OCI-LY3 (cell line): ENCODE results near the gene PIEZO2.

ENCODE experiments used
- H2AFZ ChIP-seq: fragments of 200-600, 300-600 bp; shearing (Covaris generic); 2 replicates; pipeline ENCODE4 v1.6.0; 2014; ENCODE audit warnings: antibody characterized with exemption, low read depth, low read length
- H3K27ac ChIP-seq: fragments of 200-600, 300-600 bp; sonication (generic); 2 replicates; pipeline ENCODE4 v1.5.1; 2014; ENCODE audit warnings: mild to moderate bottlenecking, low read length, moderate library complexity, mixed read lengths
- H3K27me3 ChIP-seq: fragments of 200-600, 300-600 bp; sonication (generic); 2 replicates; pipeline ENCODE4 v1.6.1; 2014; ENCODE audit warnings: low read depth, low read length, mixed read lengths
- H3K36me3 ChIP-seq: fragments of 200-600, 300-600 bp; sonication (generic); replicated peaks from 2 replicates; pipeline ENCODE3; 2014; ENCODE audit warnings: low read depth, low read length, mixed read lengths
- H3K4me1 ChIP-seq: fragments of 300-600, 200-600 bp; sonication (generic); 2 replicates; pipeline ENCODE4 v1.6.1; 2014; ENCODE audit warnings: low read length, mixed read lengths
- H3K4me2 ChIP-seq: fragments of 200-600, 300-600 bp; sonication (generic); 2 replicates; pipeline ENCODE4 v1.6.1; 2014; ENCODE audit warnings: low read length, mixed read lengths
- H3K4me3 ChIP-seq: fragments of 300-600, 200-600 bp; sonication (generic); 2 replicates; pipeline ENCODE4 v1.5.1; 2014; ENCODE audit warnings: antibody characterized with exemption, mild to moderate bottlenecking, low read length, moderate library complexity
- H3K79me2 ChIP-seq: fragments of 300-600, 200-600 bp; shearing (Covaris generic); 2 replicates; pipeline ENCODE4 v1.6.1; 2014; ENCODE audit warnings: mild to moderate bottlenecking, low read length, mixed read lengths
- H3K9ac ChIP-seq: fragments of 300-600, 200-600 bp; shearing (Covaris generic); 2 replicates; pipeline ENCODE4 v1.6.0; 2014; ENCODE audit warnings: mild to moderate bottlenecking, low read length, moderate library complexity
- H3K9me3 ChIP-seq: fragments of 200-600, 300-600 bp; shearing (Covaris generic); 2 replicates; pipeline ENCODE4 v1.6.1; 2014; ENCODE audit warnings: low read length, mixed read lengths; ENCODE audit not compliant: insufficient read depth
- H4K20me1 ChIP-seq: fragments of 200-600, 300-600 bp; sonication (generic); 2 replicates; pipeline ENCODE4 v1.6.1; 2016; ENCODE audit warnings: low read length, mixed read lengths; ENCODE audit not compliant: insufficient read depth
- EZH2phosphoT487 ChIP-seq: fragments of 200-600 bp; shearing (Covaris generic); IDR thresholded peaks from 2 replicates; pipeline ENCODE4 v1.6.1; 2018; ENCODE audit warnings: antibody characterized with exemption, mixed run types, low read depth
- TF ChIP-seq, protein P1 (sequence below): fragments of 200-600, 300-600 bp; sonication (generic); IDR thresholded peaks from 2 replicates; pipeline ENCODE4 v1.5.1; 2014; ENCODE audit warnings: antibody characterized with exemption, low read length, low read depth

PIEZO2 gene

GRCh38 chr18:11156978-11157377 lies 7.6 kb upstream of the PIEZO2 start:
- Histone ChIP-seq H3K9me3 (no peaks in the 10 kb centered on the region), H4K20me1 (no peaks in the 10 kb centered on the region), H3K9ac (no peak overlapping the region), H3K4me1 (no peaks in the 10 kb centered on the region), H3K4me3 (no peak overlapping the region), H3K27me3 (no peaks in the 10 kb centered on the region), H3K27ac (no peak overlapping the region), H3K36me3 (no peaks in the 10 kb centered on the region), H3K79me2 (no peaks in the 10 kb centered on the region), H3K4me2 (no peak overlapping the region), H2AFZ (no peak overlapping the region)
- no peak for TF ChIP-seq EZH2phosphoT487
- TF ChIP-seq, protein P1, sequence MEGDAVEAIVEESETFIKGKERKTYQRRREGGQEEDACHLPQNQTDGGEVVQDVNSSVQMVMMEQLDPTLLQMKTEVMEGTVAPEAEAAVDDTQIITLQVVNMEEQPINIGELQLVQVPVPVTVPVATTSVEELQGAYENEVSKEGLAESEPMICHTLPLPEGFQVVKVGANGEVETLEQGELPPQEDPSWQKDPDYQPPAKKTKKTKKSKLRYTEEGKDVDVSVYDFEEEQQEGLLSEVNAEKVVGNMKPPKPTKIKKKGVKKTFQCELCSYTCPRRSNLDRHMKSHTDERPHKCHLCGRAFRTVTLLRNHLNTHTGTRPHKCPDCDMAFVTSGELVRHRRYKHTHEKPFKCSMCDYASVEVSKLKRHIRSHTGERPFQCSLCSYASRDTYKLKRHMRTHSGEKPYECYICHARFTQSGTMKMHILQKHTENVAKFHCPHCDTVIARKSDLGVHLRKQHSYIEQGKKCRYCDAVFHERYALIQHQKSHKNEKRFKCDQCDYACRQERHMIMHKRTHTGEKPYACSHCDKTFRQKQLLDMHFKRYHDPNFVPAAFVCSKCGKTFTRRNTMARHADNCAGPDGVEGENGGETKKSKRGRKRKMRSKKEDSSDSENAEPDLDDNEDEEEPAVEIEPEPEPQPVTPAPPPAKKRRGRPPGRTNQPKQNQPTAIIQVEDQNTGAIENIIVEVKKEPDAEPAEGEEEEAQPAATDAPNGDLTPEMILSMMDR: no peak

GRCh38 chr18:11155034-11155759 lies 5.8 kb upstream of the PIEZO2 start:
- Histone ChIP-seq H3K4me2 (no peak overlapping the region), H2AFZ (no peak overlapping the region), H4K20me1 (no peaks in the 10 kb centered on the region), H3K79me2 (no peaks in the 10 kb centered on the region), H3K4me1 (no peaks in the 10 kb centered on the region), H3K4me3 (no peak overlapping the region), H3K27ac (no peak overlapping the region), H3K9ac (no peak overlapping the region), H3K27me3 (no peaks in the 10 kb centered on the region), H3K9me3 (no peaks in the 10 kb centered on the region), H3K36me3 (no peaks in the 10 kb centered on the region)
- TF ChIP-seq, protein P1: no peak
- TF ChIP-seq EZH2phosphoT487: no peak

GRCh38 chr18:11154368-11154989 lies 5.1 kb upstream of the PIEZO2 start:
- no peaks in the 10 kb centered on the region for H3K79me2 ChIP-seq
- H3K4me3 ChIP-seq: no peak overlapping the region
- H4K20me1 ChIP-seq: no peaks in the 10 kb centered on the region
- no peaks in the 10 kb centered on the region for H3K9me3 ChIP-seq
- H3K36me3 ChIP-seq: no peaks in the 10 kb centered on the region
- no peaks in the 10 kb centered on the region for H3K27me3 ChIP-seq
- H3K4me1 ChIP-seq: no peaks in the 10 kb centered on the region
- no peak overlapping the region for H3K9ac ChIP-seq
- H3K27ac ChIP-seq: no peak overlapping the region
- no peak overlapping the region for H3K4me2 ChIP-seq
- TF ChIP-seq EZH2phosphoT487: no peak
- TF ChIP-seq, protein P1: peak; percentile 47
- H2AFZ ChIP-seq: no peak overlapping the region

- Histone ChIP-seq H2AFZ (no peak overlapping the region), H3K79me2 (no peaks in the 10 kb centered on the region), H3K27ac (no peak overlapping the region), H4K20me1 (no peaks in the 10 kb centered on the region), H3K9ac (no peak overlapping the region), H3K4me2 (no peak overlapping the region), H3K4me1 (no peaks in the 10 kb centered on the region), H3K36me3 (no peaks in the 10 kb centered on the region), H3K4me3 (no peak overlapping the region), H3K27me3 (no peaks in the 10 kb centered on the region), H3K9me3 (no peaks in the 10 kb centered on the region)
- TF ChIP-seq, protein P1: no peak
- no peak for TF ChIP-seq EZH2phosphoT487
These were observed 3.7 kb upstream of the PIEZO2 start for GRCh38 chr18:11153097-11153496.
